ENCODE data around the gene GCNT1.
"Not testable (repeated sequence)": the region's sequence is repeated elsewhere in the genome, so short reads cannot be mapped to it uniquely, and the experiment has no call there.

GCNT1 gene

GRCh38 chr9:76441551-76442322, 17.2 kb upstream of the GCNT1 start:
- no peak for DNase-seq

- no peak for DNase-seq
Measured at GRCh38 chr9:76443887-76444286, 15.1 kb upstream of the GCNT1 start.

GRCh38 chr9:76444322-76444929, 14.6 kb upstream of the GCNT1 start:
- DNase-seq: no peak

GRCh38 chr9:76445976-76446375, 13.0 kb upstream of the GCNT1 start:
- DNase-seq: no peak

- DNase-seq: no peak
Measured at GRCh38 chr9:76448501-76448900, 10.5 kb upstream of the GCNT1 start.

GRCh38 chr9:76451234-76451633, 7.7 kb upstream of the GCNT1 start:
- no peak for DNase-seq

- DNase-seq: no peak
Measured at GRCh38 chr9:76452839-76453238, 6.1 kb upstream of the GCNT1 start.

GRCh38 chr9:76453785-76454184, 5.2 kb upstream of the GCNT1 start:
- no peak for DNase-seq

GRCh38 chr9:76454311-76454710, 4.7 kb upstream of the GCNT1 start:
- DNase-seq: no peak

- peak; percentile 41 for DNase-seq
Measured at GRCh38 chr9:76456202-76456926, 2.6 kb upstream of the GCNT1 start.

- peak; percentile 76 for DNase-seq
Measured at GRCh38 chr9:76459694-76460635, 983 bp downstream of the GCNT1 start.

GRCh38 chr9:76462126-76462525, 3.1 kb downstream of the GCNT1 start:
- DNase-seq: no peak

GRCh38 chr9:76463211-76463610, 4.2 kb downstream of the GCNT1 start:
- DNase-seq: no peak

- no peak for DNase-seq
Measured at GRCh38 chr9:76464706-76465105, 5.7 kb downstream of the GCNT1 start.

- no peak for DNase-seq
Measured at GRCh38 chr9:76465442-76466298, 6.7 kb downstream of the GCNT1 start.

GRCh38 chr9:76466299-76466605, 7.3 kb downstream of the GCNT1 start:
- DNase-seq: no peak

GRCh38 chr9:76474419-76474818, 15.4 kb downstream of the GCNT1 start:
- no peak for DNase-seq

GRCh38 chr9:76475686-76476085, 16.7 kb downstream of the GCNT1 start:
- DNase-seq: no peak

GRCh38 chr9:76477818-76478217, 18.8 kb downstream of the GCNT1 start:
- not testable (repeated sequence) for DNase-seq

- no peak for DNase-seq
Measured at GRCh38 chr9:76478226-76478625, 19.2 kb downstream of the GCNT1 start.

- not testable (repeated sequence) for DNase-seq
Measured at GRCh38 chr9:76479337-76479736, 20.4 kb downstream of the GCNT1 start.

GRCh38 chr9:76486151-76486550, 27.2 kb downstream of the GCNT1 start:
- no peak for DNase-seq
